MG63 (cell line): ENCODE measurements around the gene BAMBI. TPM values are rescaled to one million over a fixed set of nuclear protein-coding genes. Genes with fewer than 3 reads are reported as not detected.
"Not testable (repeated sequence)": the region's sequence is repeated elsewhere in the genome, so short reads cannot be mapped to it uniquely, and the experiment has no call there.

Experiments used
- DNase-seq: peaks from one replicate; pipeline ENCODE4 v3.0.0-alpha.2; 2020
- H3K27me3 ChIP-seq: fragments of 250-450 bp; sonication (Bioruptor Pico); 2 replicates; pipeline ENCODE4 v1.5.1; 2020; ENCODE audit warnings: mild to moderate bottlenecking, moderate library complexity
- H3K36me3 ChIP-seq: fragments of 250-450 bp; sonication (Bioruptor Pico); 2 replicates; pipeline ENCODE4 v1.5.1; 2020; ENCODE audit warnings: mild to moderate bottlenecking, moderate library complexity
- H3K4me3 ChIP-seq: fragments of 250-450 bp; sonication (Bioruptor Pico); 2 replicates; pipeline ENCODE4 v1.5.1; 2020; ENCODE audit warnings: mild to moderate bottlenecking, moderate library complexity
- H3K9me3 ChIP-seq: fragments of 250-450 bp; sonication (Bioruptor Pico); 2 replicates; pipeline ENCODE4 v1.5.1; 2020; ENCODE audit warnings: mild to moderate bottlenecking, moderate library complexity
- total RNA-seq: library from RNA; depleted of rRNA; stranded (reverse); fragments of >200 nt; shearing (Covaris generic); gene quantifications from 2 replicates; pipeline ENCODE4 v1.2.3, GENCODE V29; 2014; ENCODE audit warnings: low replicate concordance; rRNA removed

BAMBI gene
- total RNA-seq, result 38.3 and 60.4 TPM in 2 replicates

DNA sequence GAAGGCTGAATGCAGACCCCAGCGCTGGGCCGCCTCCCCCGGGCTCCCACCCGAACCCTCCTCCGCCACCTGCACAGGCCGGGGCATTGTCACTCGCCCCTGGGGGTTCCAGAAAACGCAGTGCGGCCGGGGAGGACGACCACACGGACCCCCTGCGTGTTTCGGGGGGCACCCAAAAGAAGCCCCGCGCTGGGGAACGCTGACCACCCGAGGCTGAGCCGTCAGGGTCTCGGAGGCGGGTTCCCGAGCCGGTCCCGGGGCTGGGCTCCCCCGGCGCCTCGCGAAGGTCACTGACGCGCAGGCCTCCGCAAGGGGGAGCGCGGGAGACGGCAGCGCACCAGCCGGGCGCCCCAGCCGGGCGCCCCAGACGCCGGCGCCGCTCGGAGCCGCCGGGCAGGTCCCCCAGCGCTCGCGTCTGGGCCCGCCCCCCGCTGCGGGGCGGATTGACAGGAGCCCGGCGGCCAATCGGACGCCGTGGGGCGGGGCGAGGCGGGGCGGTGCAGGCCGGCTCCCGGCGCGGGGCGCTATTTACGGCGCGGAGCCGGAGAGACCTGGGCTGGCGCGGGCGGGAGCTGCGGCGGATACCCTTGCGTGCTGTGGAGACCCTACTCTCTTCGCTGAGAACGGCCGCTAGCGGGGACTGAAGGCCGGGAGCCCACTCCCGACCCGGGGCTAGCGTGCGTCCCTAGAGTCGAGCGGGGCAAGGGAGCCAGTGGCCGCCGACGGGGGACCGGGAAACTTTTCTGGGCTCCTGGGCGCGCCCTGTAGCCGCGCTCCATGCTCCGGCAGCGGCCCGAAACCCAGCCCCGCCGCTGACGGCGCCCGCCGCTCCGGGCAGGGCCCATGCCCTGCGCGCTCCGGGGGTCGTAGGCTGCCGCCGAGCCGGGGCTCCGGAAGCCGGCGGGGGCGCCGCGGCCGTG, at the start of gene BAMBI:
Gene BAMBI (plus strand): TSS at position 554 of the 920 bp plus-strand sequence. CDS start 377 bp downstream, outside the sequence.
- Histone ChIP-seq H3K36me3 (peaks cover 10% of the 10 kb centered on the region), H3K27me3 (peaks cover 6% of the 10 kb centered on the region), H3K4me3 (peak within 1 kb of the TSS; percentile 80), H3K9me3 (no peaks in the 10 kb centered on the region)
- DNase-seq, result peak; percentile 92

DNA sequence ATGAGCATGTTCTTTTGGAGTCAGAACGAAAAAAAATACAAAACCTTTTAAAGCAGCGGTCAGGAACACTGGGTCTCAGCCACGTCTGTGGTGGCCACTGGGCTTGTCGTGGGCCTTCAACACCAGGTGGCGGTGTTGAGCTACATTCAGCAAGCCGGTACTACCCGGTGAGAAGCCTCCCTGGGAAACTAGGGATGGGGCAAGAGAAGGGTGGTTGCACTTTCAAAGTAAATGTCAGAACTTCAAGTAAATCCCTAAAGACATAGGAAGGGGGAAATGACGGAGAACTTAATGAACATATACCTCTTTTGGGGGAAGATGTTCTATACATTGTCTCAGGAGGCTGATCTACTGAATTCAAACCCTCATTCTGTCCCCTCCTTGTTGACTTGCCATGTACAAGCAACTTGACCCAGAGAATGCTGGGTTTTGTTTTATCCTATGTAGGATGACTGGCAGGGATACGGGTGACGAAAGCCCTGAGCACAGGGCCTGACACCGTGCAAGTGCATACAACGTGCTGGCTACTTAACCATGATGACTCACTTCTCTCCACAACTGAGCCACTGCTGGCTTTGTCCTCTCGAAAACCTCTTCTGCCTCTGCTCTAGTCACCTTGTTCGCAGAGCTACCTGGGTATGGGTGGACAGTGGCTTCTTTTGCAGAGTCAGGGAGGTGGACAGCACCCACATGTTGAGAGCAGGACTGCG, 49.0 kb upstream of the BAMBI start:
- Histone ChIP-seq H3K9me3 (no peaks in the 10 kb centered on the region), H3K27me3 (no peaks in the 10 kb centered on the region), H3K4me3 (no peak overlapping the region), H3K36me3 (no peaks in the 10 kb centered on the region; the same call in 1 of the 2 replicates)
- DNase-seq, result peak; percentile 68

GRCh38 chr10:28631896-28632583, 45.3 kb upstream of the BAMBI start:
- H3K9me3 ChIP-seq, result no peaks in the 10 kb centered on the region
- peak; percentile 76 for DNase-seq
- no peak overlapping the region for H3K4me3 ChIP-seq
- H3K27me3 ChIP-seq, result no peaks in the 10 kb centered on the region
- no peaks in the 10 kb centered on the region for H3K36me3 ChIP-seq

DNA sequence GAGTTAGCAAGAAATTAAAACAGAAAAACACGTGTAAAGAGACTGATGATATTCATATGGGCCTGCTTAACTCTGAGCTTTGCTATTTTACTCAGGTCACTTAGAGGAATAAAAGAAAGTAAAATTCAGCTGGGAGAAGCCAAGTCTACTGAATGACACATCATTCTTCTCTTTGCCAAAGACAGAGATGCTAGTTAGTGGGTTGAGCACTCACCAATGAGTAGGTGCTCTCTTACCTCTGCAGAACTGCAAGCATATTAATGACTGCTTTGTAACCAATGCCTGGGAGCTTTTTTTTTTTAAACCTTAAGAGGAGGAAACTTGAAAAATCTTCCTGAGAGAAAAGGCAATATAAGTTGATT, 44.8 kb upstream of the BAMBI start:
- H3K36me3 ChIP-seq, result no peaks in the 10 kb centered on the region
- no peaks in the 10 kb centered on the region for H3K27me3 ChIP-seq
- no peak for DNase-seq
- no peak overlapping the region for H3K4me3 ChIP-seq
- H3K9me3 ChIP-seq, result no peaks in the 10 kb centered on the region

GRCh38 chr10:28633750-28634149, 43.6 kb upstream of the BAMBI start:
- no peak overlapping the region for H3K4me3 ChIP-seq
- 0 out of 2 replicates have a peak, but pooled peaks cover 3% of the 10 kb centered on the region for H3K9me3 ChIP-seq
- no peaks in the 10 kb centered on the region for H3K27me3 ChIP-seq
- no peaks in the 10 kb centered on the region for H3K36me3 ChIP-seq
- no peak for DNase-seq

DNA sequence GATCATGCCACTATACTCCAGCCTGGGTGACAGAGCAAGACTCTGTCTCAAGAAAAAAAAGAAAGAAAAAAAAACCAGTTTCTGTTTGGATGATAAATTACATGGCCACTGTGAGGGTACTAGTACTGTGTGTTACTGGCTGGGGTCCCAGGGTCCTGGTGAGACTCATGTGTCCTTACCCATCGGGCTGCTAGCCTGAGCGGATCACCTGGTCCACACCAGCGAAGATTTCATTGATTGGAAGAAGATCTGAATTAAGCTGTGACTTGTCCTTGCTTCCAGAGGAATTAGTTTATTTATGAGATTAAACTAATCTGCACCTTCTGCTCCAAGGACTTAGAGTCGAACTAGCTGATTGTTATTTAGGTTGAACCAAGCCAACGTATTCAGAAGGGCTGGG, 40.0 kb upstream of the BAMBI start:
- Histone ChIP-seq H3K36me3 (no peaks in the 10 kb centered on the region), H3K27me3 (no peaks in the 10 kb centered on the region), H3K4me3 (no peak overlapping the region), H3K9me3 (0 out of 2 replicates have a peak, but pooled peaks cover 3% of the 10 kb centered on the region)
- DNase-seq, result no peak

- Histone ChIP-seq H3K4me3 (no peak overlapping the region), H3K27me3 (no peaks in the 10 kb centered on the region), H3K36me3 (no peaks in the 10 kb centered on the region), H3K9me3 (0 out of 2 replicates have a peak, but pooled peaks cover 3% of the 10 kb centered on the region)
- DNase-seq, result no peak
These were observed 38.9 kb upstream of the BAMBI start for GRCh38 chr10:28638392-28638791.

GRCh38 chr10:28640551-28640950, 36.8 kb upstream of the BAMBI start:
- Histone ChIP-seq H3K9me3 (0 out of 2 replicates have a peak, but pooled peaks cover 3% of the 10 kb centered on the region), H3K27me3 (no peaks in the 10 kb centered on the region), H3K36me3 (no peaks in the 10 kb centered on the region), H3K4me3 (no peak overlapping the region)
- no peak for DNase-seq

DNA sequence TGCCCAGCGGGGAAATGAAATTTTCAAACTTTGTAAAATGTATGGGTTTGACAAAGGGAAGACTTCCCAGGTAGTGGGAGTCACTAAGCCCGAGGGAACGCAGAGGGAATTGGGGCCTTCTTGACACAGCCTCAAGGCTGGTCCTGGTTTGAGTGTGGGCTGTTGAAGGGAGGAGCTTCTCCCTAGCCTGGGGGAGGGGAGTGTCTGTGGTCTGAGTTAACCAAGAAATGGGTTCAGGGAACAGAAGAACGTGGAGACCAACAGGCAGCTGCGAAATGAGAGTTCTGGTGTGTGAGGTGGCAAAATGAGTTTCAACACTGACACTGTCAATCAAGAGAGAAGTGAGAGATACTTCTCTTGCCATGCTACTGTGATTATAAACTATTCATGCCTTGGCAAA, 32.7 kb upstream of the BAMBI start:
- Histone ChIP-seq H3K27me3 (no peaks in the 10 kb centered on the region), H3K4me3 (no peak overlapping the region), H3K9me3 (peaks cover 2% of the 10 kb centered on the region; the same call in 1 of the 2 replicates), H3K36me3 (no peaks in the 10 kb centered on the region)
- DNase-seq, result no peak

GRCh38 chr10:28652106-28652505, 25.2 kb upstream of the BAMBI start:
- DNase-seq, result no peak
- no peaks in the 10 kb centered on the region for H3K36me3 ChIP-seq
- H3K27me3 ChIP-seq, result no peaks in the 10 kb centered on the region
- peaks cover 5% of the 10 kb centered on the region for H3K9me3 ChIP-seq
- H3K4me3 ChIP-seq, result no peak overlapping the region

GRCh38 chr10:28652703-28653102, 24.6 kb upstream of the BAMBI start:
- H3K27me3 ChIP-seq, result no peaks in the 10 kb centered on the region
- DNase-seq, result no peak
- H3K4me3 ChIP-seq, result no peak overlapping the region
- no peaks in the 10 kb centered on the region for H3K36me3 ChIP-seq
- H3K9me3 ChIP-seq, result peaks cover 5% of the 10 kb centered on the region

- not testable (repeated sequence) for H3K36me3 ChIP-seq, H3K4me3 ChIP-seq, DNase-seq, H3K9me3 ChIP-seq, H3K27me3 ChIP-seq
These were observed 18.5 kb upstream of the BAMBI start for GRCh38 chr10:28658824-28659223.

- Histone ChIP-seq H3K27me3 (no peaks in the 10 kb centered on the region), H3K36me3 (no peaks in the 10 kb centered on the region), H3K9me3 (peaks cover 2% of the 10 kb centered on the region; the same call in 1 of the 2 replicates), H3K4me3 (no peak overlapping the region)
- peak; percentile 59 for DNase-seq
These were observed 16.3 kb upstream of the BAMBI start for GRCh38 chr10:28661035-28661434.

- H3K4me3 ChIP-seq, result no peak overlapping the region
- peak; percentile 73 for DNase-seq
- H3K27me3 ChIP-seq, result no peaks in the 10 kb centered on the region
- no peaks in the 10 kb centered on the region for H3K9me3 ChIP-seq
- H3K36me3 ChIP-seq, result no peaks in the 10 kb centered on the region
These were observed 13.5 kb upstream of the BAMBI start for GRCh38 chr10:28663576-28664368.

GRCh38 chr10:28664369-28664740, 13.0 kb upstream of the BAMBI start:
- Histone ChIP-seq H3K9me3 (no peaks in the 10 kb centered on the region), H3K4me3 (no peak overlapping the region), H3K27me3 (peaks cover 3% of the 10 kb centered on the region; the same call in 1 of the 2 replicates), H3K36me3 (no peaks in the 10 kb centered on the region)
- DNase-seq, result peak; percentile 56
